HL-60 (cell line): ENCODE measurements around the gene MED13L.

Source experiments
- DNase-seq, 2 experiments: peaks; one replicate each; pipeline ENCODE4 v3.0.0-alpha.2; 2010 to 2020; ENCODE audit warnings: low read depth in 1 of 2, low spot score in 1 of 2
- H3K27ac ChIP-seq: fragments of 250-450 bp; sonication (Bioruptor Pico); replicated peaks from 2 replicates; pipeline ENCODE4 v1.5.1; 2020; ENCODE audit warnings: mild to moderate bottlenecking, moderate library complexity
- H3K27me3 ChIP-seq: fragments of 250-450 bp; sonication (Bioruptor Pico); 2 replicates; pipeline ENCODE4 v1.5.1; 2021; ENCODE audit warnings: mild to moderate bottlenecking, moderate library complexity; ENCODE audit not compliant: insufficient read depth, poor library complexity, severe bottlenecking
- H3K4me3 ChIP-seq: replicated peaks from 2 replicates; pipeline ENCODE4 v1.5.1; 2011; ENCODE audit warnings: mild to moderate bottlenecking, control low read depth, low read length; ENCODE audit not compliant: insufficient read depth
- CTCF ChIP-seq: IDR thresholded peaks from one replicate; pipeline ENCODE4 v1.5.1; 2011; ENCODE audit warnings: low read length, control low read depth, inconsistent platforms; ENCODE audit not compliant: insufficient read depth
- GABPA ChIP-seq: IDR thresholded peaks from 2 replicates; pipeline ENCODE4 v1.6.1; 2012; ENCODE audit warnings: low read depth
- POLR2AphosphoS5 ChIP-seq: IDR thresholded peaks from 2 replicates; pipeline ENCODE4 v1.6.1; 2012; ENCODE audit warnings: low read depth
- SPI1 ChIP-seq: IDR thresholded peaks from 2 replicates; pipeline ENCODE4 v1.6.1; 2012; ENCODE audit warnings: low read depth, mild to moderate bottlenecking, borderline replicate concordance
- TF ChIP-seq, protein P1 (sequence below): IDR thresholded peaks from 2 replicates; pipeline ENCODE4 v1.6.1; 2012; ENCODE audit warnings: low read depth; ENCODE audit not compliant: insufficient replicate concordance

Gene MED13L

GRCh38 chr12:116087399-116087798, 190.1 kb downstream of the MED13L start:
- H3K4me3 ChIP-seq = no peak overlapping the region
- H3K27ac ChIP-seq = no peak overlapping the region
- DNase-seq = no peak
- H3K27me3 ChIP-seq = no peaks in the 10 kb centered on the region
- no peak for TF ChIP-seq CTCF
- TF ChIP-seq POLR2AphosphoS5 = no peak
- TF ChIP-seq GABPA = no peak
- TF ChIP-seq SPI1 = no peak
- TF ChIP-seq, protein P1, sequence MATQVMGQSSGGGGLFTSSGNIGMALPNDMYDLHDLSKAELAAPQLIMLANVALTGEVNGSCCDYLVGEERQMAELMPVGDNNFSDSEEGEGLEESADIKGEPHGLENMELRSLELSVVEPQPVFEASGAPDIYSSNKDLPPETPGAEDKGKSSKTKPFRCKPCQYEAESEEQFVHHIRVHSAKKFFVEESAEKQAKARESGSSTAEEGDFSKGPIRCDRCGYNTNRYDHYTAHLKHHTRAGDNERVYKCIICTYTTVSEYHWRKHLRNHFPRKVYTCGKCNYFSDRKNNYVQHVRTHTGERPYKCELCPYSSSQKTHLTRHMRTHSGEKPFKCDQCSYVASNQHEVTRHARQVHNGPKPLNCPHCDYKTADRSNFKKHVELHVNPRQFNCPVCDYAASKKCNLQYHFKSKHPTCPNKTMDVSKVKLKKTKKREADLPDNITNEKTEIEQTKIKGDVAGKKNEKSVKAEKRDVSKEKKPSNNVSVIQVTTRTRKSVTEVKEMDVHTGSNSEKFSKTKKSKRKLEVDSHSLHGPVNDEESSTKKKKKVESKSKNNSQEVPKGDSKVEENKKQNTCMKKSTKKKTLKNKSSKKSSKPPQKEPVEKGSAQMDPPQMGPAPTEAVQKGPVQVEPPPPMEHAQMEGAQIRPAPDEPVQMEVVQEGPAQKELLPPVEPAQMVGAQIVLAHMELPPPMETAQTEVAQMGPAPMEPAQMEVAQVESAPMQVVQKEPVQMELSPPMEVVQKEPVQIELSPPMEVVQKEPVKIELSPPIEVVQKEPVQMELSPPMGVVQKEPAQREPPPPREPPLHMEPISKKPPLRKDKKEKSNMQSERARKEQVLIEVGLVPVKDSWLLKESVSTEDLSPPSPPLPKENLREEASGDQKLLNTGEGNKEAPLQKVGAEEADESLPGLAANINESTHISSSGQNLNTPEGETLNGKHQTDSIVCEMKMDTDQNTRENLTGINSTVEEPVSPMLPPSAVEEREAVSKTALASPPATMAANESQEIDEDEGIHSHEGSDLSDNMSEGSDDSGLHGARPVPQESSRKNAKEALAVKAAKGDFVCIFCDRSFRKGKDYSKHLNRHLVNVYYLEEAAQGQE = no peak

- DNase-seq = no peak
- Histone ChIP-seq H3K4me3 (no peak overlapping the region), H3K27me3 (no peaks in the 10 kb centered on the region), H3K27ac (no peak overlapping the region)
- TF ChIP-seq POLR2AphosphoS5 = no peak
- TF ChIP-seq SPI1 = no peak
- TF ChIP-seq, protein P1 = no peak
- no peak for TF ChIP-seq CTCF
- no peak for TF ChIP-seq GABPA
Measured at GRCh38 chr12:116080415-116080814, 197.1 kb downstream of the MED13L start.

- no peak for DNase-seq
- Histone ChIP-seq H3K27me3 (no peaks in the 10 kb centered on the region), H3K4me3 (no peak overlapping the region), H3K27ac (no peak overlapping the region)
- TF ChIP-seq POLR2AphosphoS5 = no peak
- no peak for TF ChIP-seq CTCF
- TF ChIP-seq, protein P1 = no peak
- TF ChIP-seq SPI1 = no peak
- TF ChIP-seq GABPA = no peak
Measured at GRCh38 chr12:116078396-116078795, 199.1 kb downstream of the MED13L start.
